Measurements from ENCODE around the gene ENAH.
A peak's percentile ranks its signal among the peaks of the same experiment; 100 is the strongest.
"Not testable (repeated sequence)": the region's sequence is repeated elsewhere in the genome, so short reads cannot be mapped to it uniquely, and the experiment has no call there.

ENAH gene

DNA sequence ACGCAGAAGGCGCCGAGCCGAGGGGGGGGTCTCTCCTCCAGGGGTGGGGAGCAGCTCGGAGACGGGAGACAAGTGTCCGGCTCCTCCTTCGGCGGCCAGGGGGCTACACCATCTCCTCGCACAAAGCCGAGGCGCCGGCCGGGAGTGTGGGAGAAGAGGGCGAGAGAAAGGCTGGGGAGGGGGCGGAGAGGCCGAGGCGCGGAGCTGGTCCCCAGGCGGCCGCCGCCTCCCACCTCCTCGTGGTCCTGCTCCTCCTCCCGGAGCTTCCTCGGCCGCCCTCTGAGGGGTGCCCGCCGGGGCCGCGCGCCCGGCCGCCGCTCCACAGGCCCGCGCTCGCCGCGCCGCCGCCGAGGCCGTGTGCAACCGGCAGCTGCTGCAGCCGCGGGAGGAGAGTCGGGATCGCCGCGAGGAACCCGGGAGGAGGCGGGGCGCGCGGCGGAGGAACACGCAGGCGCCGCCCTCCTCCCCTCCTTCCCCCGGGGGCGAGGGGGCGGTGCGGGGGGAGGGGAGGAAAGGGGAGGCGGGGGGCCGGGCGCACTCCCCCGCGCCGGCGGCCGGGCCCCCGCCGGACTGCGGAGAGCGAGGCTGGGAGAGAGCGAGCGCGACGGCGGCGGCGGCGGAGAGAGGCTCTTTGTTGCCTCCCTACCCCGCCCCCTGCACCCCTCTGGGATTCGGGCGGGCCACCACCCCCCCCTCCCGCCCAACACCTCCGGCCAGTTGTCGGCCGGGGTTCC is at the start of gene ENAH:
ENAH (minus strand) TSS at position 395 of the 734 bp plus-strand sequence. CDS start 433 bp downstream, outside the sequence.
- peak; percentile 91 for DNase-seq

DNA sequence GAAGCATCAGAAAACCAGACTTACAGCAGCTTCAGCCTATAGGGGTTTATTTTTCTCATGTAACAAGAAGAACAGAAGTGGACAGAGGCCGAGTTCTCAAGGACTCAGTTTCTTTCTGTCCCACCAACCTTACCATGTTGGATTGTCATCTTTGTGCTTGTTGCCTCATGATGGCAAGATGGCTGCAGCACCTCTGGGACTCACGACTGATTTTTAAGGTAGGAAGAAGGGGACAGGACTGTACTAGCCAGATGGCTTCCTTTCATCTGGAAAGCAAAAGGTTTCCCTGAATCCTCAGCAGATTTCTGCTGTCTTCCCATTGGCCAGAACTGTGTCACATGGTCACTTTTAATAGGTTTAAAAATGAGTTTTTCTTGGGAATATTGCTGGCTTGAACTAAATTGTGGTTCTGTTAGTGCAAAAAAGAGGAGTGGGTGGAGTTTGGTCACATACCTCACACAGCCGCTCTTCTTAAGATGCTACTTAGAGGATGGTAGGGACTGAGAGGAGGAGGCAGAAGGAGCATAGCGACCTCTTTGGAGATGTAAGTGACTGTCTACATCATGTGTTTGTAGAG is 48.1 kb upstream of the ENAH start:
- DNase-seq, result no peak

DNA sequence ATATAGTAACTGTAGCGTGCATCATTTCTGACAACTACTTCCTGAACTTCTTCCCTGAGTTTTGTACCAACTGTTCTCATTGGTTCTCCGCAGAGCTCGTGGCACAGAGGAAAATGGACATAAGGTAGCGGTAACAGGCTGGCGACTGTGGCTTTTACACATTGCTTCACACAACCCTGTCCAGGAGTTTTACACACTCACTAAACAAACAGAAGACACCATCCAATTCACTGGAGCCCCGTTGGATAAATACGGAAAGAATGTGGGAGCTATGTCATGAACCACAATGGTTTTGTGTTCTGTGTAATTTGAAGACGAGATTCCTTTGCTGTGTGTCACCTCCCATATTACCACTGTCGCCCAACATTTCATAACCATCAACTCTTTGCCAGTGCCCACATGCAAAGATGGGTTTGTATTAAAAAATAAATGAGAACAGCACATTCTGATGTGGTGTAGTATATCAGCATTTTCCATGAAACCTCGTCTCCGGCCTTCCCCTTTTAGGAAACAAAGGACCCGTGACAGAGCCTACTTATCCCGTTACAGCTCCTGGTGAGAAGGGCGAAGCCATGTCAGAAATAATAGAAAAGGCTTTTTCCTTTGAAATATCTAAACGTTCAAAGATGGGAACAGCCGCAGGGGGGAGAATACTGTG is 47.4 kb upstream of the ENAH start:
- no peak for DNase-seq

DNA sequence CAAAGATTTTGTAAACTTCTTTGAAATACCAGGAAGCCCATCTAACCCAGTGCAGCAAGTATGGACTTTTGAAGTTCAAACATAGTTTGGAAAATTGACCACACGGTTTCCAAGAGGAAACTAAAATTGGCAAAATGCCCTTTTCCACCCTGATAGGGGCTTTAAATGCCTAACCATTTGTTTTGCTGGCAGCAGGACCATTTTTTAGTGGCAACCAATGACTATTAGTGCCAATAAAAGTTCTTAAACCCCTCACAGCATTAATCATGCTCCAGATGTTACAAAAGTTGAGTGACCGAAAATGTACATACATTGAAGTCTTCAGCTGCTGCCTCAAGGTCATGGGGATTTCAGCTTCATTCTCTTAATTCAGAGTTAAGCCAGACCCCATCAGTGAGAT is 46.4 kb upstream of the ENAH start:
- no peak for DNase-seq

DNA sequence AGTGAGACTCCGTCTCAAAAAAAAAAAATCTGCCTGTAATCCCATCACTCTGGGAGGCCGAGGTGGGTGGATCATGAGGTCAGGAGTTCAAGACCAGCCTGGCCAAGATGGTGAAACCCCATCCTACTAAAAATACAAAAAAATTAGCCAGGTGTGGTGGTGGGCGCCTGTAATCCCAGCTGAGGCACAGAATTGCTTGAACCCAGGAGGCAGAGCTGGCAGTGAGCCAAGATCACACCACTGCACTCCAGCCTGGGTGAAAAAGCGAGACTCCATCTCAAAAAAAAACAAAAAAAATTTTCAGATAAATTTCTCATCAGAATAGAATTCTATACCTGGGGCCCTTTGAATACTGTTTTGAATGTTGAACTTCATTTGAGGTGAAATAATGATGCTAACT is 45.3 kb upstream of the ENAH start:
- DNase-seq, result not testable (repeated sequence)

DNA sequence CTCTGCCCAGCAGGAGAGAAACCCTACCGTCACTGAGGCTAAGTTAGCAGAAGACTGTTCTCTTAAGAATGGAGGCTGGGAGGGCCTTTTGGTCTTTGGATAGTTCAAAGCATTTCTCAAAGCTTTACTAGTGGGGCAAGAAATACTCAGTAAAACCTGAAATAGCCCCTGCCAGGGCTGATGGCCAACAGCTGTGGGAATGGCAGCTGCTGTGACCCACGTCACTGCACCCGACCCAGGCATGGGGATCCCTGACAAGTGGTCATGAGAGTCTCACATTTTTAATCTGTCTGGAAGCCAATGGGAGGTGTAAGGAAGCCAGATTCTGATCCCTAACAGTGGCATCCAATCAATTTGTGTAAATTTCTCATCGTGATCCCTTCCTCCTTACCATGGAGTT is 44.5 kb upstream of the ENAH start:
- DNase-seq, result no peak

DNA sequence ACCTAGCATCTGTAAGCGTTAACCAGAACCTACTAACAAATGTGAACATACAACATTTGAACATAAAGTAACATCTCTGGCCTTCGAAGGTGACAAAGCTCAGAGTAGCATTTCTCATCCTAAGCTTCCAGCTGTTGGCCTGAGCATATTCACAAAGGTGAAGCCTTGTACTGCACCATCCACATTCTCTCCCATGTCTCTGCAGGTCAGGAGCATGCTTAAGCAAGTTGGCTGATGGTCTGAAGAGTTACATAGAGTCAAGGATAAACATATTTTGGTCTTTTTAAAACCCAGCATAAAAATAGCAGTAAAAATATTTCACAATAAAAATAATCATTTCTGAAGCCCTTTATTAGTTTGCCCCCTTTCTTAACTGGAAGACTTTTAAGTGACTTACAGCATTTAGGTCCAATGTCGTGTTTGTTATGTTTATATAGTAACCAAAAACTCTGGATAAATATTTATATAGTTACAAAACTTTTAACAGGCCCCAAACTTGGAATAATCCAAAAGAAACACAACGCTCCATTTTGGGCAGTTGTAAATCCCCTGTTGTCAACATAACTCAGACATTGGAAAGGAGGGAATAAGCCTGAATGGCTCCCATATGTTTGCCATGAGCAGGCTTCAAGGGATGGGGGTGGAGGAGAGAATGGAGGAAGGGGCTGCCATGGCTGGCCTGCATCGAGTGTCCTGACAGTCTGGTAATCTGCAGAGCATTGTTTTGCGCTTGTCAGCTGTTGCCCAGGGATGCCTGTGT is 42.8 kb upstream of the ENAH start:
- no peak for DNase-seq

GRCh38 chr1:225694151-225694603 is 41.3 kb upstream of the ENAH start:
- DNase-seq, result no peak

GRCh38 chr1:225693697-225694096 is 40.8 kb upstream of the ENAH start:
- not testable (repeated sequence) for DNase-seq

GRCh38 chr1:225693085-225693696 is 40.3 kb upstream of the ENAH start:
- no peak for DNase-seq

DNA sequence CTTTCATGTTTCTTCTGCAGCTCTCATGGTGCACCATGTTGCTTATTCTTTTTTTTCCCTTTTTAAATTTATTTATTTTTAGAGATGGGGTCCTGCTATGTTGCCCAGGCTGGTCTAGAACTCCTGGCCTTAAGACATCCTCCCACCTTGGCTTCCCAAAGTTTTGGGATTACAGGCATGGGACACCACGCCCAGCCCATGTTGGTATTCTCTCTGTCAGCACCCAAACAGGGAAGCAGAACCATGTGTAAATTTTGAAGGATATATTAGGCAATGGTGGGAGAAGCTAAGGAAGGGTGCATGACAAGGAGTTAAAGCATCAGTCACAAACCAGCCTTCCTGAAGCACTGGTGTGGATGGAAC is 39.6 kb upstream of the ENAH start:
- no peak for DNase-seq

DNA sequence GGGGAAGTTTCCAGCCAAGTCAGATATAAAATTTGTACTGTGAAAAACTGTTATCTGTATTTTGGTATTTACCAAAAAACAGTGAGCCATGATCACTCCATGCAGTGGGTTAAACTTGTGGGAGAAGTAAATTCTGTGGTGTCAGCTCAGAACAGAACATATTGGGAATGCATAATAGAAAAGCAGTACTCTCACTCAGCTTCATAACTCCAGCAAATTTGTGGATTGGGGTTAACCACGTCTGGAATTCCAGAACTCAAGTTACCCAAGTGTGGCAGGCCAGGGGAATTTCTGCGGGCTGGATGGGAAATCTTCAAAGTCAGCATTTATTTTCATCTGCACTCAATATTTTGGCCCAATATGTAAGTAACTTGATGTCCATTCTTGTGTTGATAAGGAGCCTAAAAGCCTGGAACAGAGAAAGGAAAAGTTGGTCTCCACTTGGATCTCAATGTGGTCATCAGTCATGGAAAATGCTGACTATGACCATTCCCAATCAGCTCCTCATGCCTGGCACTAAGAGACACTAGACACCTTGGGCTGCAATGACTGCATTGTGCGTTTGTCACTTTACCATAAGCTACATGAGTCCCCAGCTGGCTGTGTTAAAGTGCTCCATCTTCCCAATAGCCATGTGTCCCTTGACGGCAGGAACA is 39.1 kb upstream of the ENAH start:
- no peak for DNase-seq

GRCh38 chr1:225691377-225691776 is 38.5 kb upstream of the ENAH start:
- DNase-seq, result no peak

GRCh38 chr1:225689882-225690459 is 37.0 kb upstream of the ENAH start:
- no peak for DNase-seq

- DNase-seq, result no peak
Observed at GRCh38 chr1:225688345-225688744, 35.4 kb upstream of the ENAH start.

DNA sequence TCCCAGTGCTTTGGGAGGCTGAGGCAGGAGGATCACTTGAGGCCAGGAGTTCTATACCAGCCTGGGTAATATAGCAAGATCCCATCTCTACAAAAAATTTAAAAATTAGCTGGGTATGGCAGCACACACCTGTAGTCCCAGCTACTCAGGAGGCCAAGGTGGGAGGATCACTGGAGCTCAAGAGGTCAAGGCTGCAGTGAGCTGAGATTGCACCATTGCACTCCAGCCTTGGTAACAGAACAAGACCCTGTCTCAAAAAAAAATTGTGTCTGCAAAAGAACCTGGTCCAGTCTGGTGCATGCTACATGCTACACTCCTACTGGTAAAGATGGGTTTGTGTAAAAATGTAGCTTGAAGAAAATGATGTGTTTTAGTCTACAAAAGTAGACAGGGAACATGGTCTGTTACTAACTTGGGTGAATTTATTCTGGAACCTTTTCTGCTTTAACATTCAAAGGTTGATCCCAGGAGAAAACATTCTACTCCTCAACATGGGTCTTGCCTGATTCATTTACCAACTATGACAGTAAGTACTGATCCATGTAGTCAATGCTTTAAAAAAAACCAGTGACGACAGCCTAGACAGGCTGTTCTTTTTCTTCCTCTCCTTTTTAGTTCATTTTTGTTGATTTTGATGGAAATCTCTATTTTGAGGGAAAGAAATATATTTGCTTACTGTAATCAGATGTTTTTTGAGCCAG is 32.7 kb upstream of the ENAH start:
- no peak for DNase-seq

GRCh38 chr1:225684741-225685140 is 31.8 kb upstream of the ENAH start:
- DNase-seq, result no peak

DNA sequence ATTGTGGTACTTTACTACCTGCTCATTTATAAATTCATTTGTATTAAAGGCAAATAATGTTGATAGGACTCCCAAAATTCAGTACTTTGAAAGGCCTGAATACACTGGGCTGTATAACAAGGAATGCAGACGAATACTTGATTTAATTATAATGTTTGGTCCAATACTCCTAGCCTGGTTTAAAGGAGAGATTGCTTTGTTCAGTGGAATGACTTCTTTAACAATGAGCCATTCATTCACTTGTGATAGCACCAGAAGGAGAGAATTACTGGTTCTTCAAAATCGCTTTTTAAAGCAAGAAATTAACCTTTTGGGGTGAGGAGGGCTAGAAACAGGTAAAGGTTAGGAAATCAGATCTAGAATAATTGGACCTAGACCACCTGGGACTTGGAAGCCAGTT is 28.3 kb upstream of the ENAH start:
- no peak for DNase-seq

- DNase-seq, result no peak
Observed at GRCh38 chr1:225678545-225678944, 25.6 kb upstream of the ENAH start.

DNA sequence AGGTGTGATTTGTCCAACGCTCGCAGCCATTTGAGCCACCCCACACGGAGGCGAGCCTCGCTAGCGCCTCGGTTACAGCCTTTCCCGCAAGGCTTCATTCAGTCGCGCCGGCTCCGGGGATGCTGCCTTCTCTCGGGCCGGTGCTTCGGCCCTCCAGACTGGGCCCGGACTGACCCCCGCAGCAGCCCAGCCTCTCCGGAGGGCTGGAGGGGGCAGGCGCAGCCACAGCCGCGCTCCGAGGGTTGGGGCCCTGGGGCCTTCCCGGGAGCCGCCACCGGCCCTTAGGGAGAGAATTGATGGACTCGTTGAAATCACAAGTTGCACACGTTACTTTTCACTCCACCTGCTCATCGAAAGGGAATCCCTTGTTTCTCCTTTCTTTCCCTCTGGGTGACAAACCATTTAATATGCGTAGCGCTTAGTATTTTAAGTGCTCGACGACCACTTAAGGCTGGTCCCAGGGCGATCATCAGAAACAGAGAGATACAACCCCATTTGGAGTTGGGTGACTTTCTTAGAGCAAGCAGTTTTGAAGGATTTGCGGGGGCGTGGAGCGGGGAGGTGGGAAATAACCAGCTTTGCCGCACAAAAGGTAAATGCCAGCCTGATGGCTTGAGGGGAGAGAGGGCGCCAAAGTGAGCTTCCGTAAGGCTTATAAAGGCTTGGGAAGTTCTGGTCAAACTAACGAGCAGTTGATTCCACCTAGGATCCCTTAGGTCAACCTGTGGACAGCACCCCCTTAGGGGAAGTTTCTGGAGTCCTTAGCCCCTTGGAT is 24.6 kb upstream of the ENAH start:
- no peak for DNase-seq

- DNase-seq, result no peak
Observed at GRCh38 chr1:225674381-225674780, 21.5 kb upstream of the ENAH start.
